HepG2 (cell line): ENCODE measurements around the gene SENP5. TPM values are rescaled to one million over a fixed set of nuclear protein-coding genes. Genes with fewer than 3 reads are reported as not detected.

Experiments
- CBFB ChIP-seq: sonication (generic); formaldehyde crosslinking; IDR thresholded peaks from 2 replicates; pipeline ENCODE4 v1.4.0; 2020; ENCODE audit warnings: missing genetic modification reagents
- FIP1L1 ChIP-seq: fragments of 200-400 bp; formaldehyde crosslinking; IDR thresholded peaks from 2 replicates; pipeline ENCODE4 v1.6.1; 2018; ENCODE audit warnings: low read depth, mild to moderate bottlenecking, low read length, moderate library complexity, borderline replicate concordance; ENCODE audit not compliant: insufficient read depth
- FOXK1 ChIP-seq: sonication (generic); formaldehyde crosslinking; IDR thresholded peaks from 2 replicates; pipeline ENCODE4 v1.4.0; 2020; ENCODE audit warnings: low read depth, missing genetic modification reagents, borderline replicate concordance
- GATAD2A ChIP-seq: IDR thresholded peaks from 2 replicates; pipeline ENCODE4 v1.6.1; 2016
- HES4 ChIP-seq: sonication (generic); formaldehyde crosslinking; IDR thresholded peaks from 2 replicates; pipeline ENCODE4 v1.9.0; 2021; ENCODE audit warnings: mild to moderate bottlenecking, missing genetic modification reagents, borderline replicate concordance
- IKZF4 ChIP-seq: sonication (generic); formaldehyde crosslinking; IDR thresholded peaks from 2 replicates; pipeline ENCODE4 v1.5.1; 2020; ENCODE audit warnings: borderline replicate concordance, mild to moderate bottlenecking, low read depth, missing genetic modification reagents; ENCODE audit errors: not compliant biosample characterization
- MBNL3 ChIP-seq: fragments of 250-450 bp; sonication (Bioruptor Pico); conservative IDR thresholded peaks from 2 replicates; pipeline ENCODE4 v1.8.0; 2022; ENCODE audit warnings: mild to moderate bottlenecking, inconsistent platforms
- NRL ChIP-seq: sonication (generic); formaldehyde crosslinking; IDR thresholded peaks from 2 replicates; pipeline ENCODE4 v1.5.0; 2020; ENCODE audit warnings: missing genetic modification reagents, mild to moderate bottlenecking, moderate library complexity, borderline replicate concordance
- PHB2 ChIP-seq: fragments of 450-650 bp; IDR thresholded peaks from 2 replicates; pipeline ENCODE4 v1.6.1; 2018; ENCODE audit not compliant: partially characterized antibody
- ZFY ChIP-seq: sonication (generic); formaldehyde crosslinking; IDR thresholded peaks from 2 replicates; pipeline ENCODE4 v1.4.0; 2020; ENCODE audit warnings: missing genetic modification reagents
- ZNF317 ChIP-seq: sonication (generic); formaldehyde crosslinking; IDR thresholded peaks from 2 replicates; pipeline ENCODE4 v1.5.0; 2020; ENCODE audit warnings: mild to moderate bottlenecking, missing genetic modification reagents
- ZNF547 ChIP-seq: sonication (generic); formaldehyde crosslinking; IDR thresholded peaks from 2 replicates; pipeline ENCODE4 v1.5.1; 2020; ENCODE audit warnings: mild to moderate bottlenecking, missing genetic modification reagents
- ZNF788 ChIP-seq: sonication (generic); formaldehyde crosslinking; IDR thresholded peaks from 2 replicates; pipeline ENCODE4 v1.5.0; 2020; ENCODE audit warnings: mild to moderate bottlenecking, missing genetic modification reagents, borderline replicate concordance
- polyA plus RNA-seq, 8 experiments: library from polyadenylated mRNA; depleted of rRNA in 3 of 8; stranded (reverse) in 7 of 8; unstranded in 1 of 8; fragments of >200 nt; fragmentation: Illumina TruSeq in 4 of 8; extraction: Trizol in 4 of 8; gene quantifications; 2 replicates each; pipeline versions ENCODE4 v1.2.1 to v1.2.3, GENCODE V29; 2011 to 2016; ENCODE audit warnings: low read depth in 4 of 8, missing spikeins in 1 of 8, mixed read lengths in 1 of 8; ENCODE audit not compliant: insufficient read depth in 1 of 8
- total RNA-seq, 5 experiments: library from RNA; depleted of rRNA; stranded (reverse); fragments of >200 nt; fragmentation: Illumina TruSeq; extraction: Trizol; gene quantifications; 2 replicates each; pipeline ENCODE4 v1.2.3, GENCODE V29; 2016; ENCODE audit warnings: low read depth in 1 of 5
- TF ChIP-seq, protein P1 (sequence below): sonication (generic); formaldehyde crosslinking; IDR thresholded peaks from 2 replicates; pipeline ENCODE4 v1.5.0; 2020; ENCODE audit warnings: missing genetic modification reagents
- TF ChIP-seq, protein P2 (sequence below): sonication (generic); formaldehyde crosslinking; IDR thresholded peaks from 2 replicates; pipeline ENCODE4 v1.4.0; 2020; ENCODE audit warnings: missing genetic modification reagents, borderline replicate concordance
- TF ChIP-seq, protein P3 (sequence below): sonication (generic); formaldehyde crosslinking; IDR thresholded peaks from 2 replicates; pipeline ENCODE4 v1.5.1; 2020; ENCODE audit warnings: mild to moderate bottlenecking, missing genetic modification reagents, borderline replicate concordance
- TF ChIP-seq, protein P4 (sequence below): sonication (generic); formaldehyde crosslinking; IDR thresholded peaks from 2 replicates; pipeline ENCODE4 v1.8.0; 2022; ENCODE audit warnings: low read depth, missing genetic modification reagents

SENP5 gene
- total and polyA plus RNA-seq, 2 of the 13 experiments (the other 11 are each of a cell fraction or from before 2014, with no cell fraction given) = 17.6 to 30.9 TPM

DNA sequence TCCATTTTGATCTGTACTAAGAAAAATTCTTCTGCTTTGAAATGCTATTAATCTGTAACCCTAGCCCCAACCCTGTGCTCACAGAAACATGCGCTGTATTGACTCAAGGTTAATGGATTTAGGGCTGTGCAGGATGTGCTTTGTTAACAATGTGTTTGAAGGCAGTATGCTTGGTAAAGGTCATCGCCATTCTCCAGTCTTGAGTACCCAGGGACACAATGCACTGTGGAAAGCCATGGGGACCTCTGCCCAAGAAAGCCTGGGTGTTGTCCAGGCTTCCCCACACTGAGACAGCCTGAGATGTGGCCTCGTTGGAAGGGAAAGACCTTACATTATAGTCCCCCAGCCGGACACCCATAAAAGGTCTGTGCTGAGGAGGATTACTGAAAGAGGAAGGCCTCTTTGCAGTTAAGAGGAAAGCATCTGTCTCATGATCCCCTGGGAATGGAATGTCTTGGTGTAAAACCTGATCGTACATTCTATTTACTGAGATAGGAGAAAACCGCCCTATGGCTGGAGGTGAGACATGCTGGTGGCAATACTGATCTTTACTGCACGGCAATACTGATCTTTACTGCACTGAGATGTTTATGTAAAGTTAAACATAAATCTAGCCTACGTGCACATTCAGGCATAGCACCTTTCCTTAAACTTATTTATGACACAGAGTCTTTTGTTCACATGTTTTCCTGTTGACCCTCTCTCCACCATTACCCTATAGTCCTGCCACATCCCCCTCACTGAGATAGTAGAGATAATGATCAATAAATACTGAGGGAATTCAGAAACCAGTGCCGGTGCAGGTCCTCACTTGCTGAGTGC, 94.6 kb downstream of the SENP5 start (continued):
- TF ChIP-seq HES4 (CRISPR knock-in tag) (no peak), MBNL3 (no peak), NRL (CRISPR knock-in tag) (no peak), ZNF317 (CRISPR knock-in tag) (peak; percentile 34; the same call in 1 of the 2 replicates), ZNF788 (CRISPR knock-in tag) (0 out of 2 replicates have a peak, but pooled peaks have one; percentile 26), CBFB (CRISPR knock-in tag) (no peak), ZNF547 (CRISPR knock-in tag) (peak; percentile 74; the same call in 1 of the 2 replicates), ZFY (peak; percentile 39; the same call in 1 of the 2 replicates), PHB2 (no peak), FOXK1 (CRISPR knock-in tag) (peak; percentile 42; the same call in 1 of the 2 replicates), IKZF4 (CRISPR knock-in tag) (no peak), GATAD2A (CRISPR knock-in tag) (peak; percentile 86), FIP1L1 (no peak)
- TF ChIP-seq, protein P1, sequence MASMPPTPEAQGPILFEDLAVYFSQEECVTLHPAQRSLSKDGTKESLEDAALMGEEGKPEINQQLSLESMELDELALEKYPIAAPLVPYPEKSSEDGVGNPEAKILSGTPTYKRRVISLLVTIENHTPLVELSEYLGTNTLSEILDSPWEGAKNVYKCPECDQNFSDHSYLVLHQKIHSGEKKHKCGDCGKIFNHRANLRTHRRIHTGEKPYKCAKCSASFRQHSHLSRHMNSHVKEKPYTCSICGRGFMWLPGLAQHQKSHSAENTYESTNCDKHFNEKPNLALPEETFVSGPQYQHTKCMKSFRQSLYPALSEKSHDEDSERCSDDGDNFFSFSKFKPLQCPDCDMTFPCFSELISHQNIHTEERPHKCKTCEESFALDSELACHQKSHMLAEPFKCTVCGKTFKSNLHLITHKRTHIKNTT (CRISPR knock-in tag) = no peak
- TF ChIP-seq, protein P2, sequence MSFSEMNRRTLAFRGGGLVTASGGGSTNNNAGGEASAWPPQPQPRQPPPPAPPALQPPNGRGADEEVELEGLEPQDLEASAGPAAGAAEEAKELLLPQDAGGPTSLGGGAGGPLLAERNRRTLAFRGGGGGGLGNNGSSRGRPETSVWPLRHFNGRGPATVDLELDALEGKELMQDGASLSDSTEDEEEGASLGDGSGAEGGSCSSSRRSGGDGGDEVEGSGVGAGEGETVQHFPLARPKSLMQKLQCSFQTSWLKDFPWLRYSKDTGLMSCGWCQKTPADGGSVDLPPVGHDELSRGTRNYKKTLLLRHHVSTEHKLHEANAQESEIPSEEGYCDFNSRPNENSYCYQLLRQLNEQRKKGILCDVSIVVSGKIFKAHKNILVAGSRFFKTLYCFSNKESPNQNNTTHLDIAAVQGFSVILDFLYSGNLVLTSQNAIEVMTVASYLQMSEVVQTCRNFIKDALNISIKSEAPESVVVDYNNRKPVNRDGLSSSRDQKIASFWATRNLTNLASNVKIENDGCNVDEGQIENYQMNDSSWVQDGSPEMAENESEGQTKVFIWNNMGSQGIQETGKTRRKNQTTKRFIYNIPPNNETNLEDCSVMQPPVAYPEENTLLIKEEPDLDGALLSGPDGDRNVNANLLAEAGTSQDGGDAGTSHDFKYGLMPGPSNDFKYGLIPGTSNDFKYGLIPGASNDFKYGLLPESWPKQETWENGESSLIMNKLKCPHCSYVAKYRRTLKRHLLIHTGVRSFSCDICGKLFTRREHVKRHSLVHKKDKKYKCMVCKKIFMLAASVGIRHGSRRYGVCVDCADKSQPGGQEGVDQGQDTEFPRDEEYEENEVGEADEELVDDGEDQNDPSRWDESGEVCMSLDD (CRISPR knock-in tag) = no peak
- TF ChIP-seq, protein P3, sequence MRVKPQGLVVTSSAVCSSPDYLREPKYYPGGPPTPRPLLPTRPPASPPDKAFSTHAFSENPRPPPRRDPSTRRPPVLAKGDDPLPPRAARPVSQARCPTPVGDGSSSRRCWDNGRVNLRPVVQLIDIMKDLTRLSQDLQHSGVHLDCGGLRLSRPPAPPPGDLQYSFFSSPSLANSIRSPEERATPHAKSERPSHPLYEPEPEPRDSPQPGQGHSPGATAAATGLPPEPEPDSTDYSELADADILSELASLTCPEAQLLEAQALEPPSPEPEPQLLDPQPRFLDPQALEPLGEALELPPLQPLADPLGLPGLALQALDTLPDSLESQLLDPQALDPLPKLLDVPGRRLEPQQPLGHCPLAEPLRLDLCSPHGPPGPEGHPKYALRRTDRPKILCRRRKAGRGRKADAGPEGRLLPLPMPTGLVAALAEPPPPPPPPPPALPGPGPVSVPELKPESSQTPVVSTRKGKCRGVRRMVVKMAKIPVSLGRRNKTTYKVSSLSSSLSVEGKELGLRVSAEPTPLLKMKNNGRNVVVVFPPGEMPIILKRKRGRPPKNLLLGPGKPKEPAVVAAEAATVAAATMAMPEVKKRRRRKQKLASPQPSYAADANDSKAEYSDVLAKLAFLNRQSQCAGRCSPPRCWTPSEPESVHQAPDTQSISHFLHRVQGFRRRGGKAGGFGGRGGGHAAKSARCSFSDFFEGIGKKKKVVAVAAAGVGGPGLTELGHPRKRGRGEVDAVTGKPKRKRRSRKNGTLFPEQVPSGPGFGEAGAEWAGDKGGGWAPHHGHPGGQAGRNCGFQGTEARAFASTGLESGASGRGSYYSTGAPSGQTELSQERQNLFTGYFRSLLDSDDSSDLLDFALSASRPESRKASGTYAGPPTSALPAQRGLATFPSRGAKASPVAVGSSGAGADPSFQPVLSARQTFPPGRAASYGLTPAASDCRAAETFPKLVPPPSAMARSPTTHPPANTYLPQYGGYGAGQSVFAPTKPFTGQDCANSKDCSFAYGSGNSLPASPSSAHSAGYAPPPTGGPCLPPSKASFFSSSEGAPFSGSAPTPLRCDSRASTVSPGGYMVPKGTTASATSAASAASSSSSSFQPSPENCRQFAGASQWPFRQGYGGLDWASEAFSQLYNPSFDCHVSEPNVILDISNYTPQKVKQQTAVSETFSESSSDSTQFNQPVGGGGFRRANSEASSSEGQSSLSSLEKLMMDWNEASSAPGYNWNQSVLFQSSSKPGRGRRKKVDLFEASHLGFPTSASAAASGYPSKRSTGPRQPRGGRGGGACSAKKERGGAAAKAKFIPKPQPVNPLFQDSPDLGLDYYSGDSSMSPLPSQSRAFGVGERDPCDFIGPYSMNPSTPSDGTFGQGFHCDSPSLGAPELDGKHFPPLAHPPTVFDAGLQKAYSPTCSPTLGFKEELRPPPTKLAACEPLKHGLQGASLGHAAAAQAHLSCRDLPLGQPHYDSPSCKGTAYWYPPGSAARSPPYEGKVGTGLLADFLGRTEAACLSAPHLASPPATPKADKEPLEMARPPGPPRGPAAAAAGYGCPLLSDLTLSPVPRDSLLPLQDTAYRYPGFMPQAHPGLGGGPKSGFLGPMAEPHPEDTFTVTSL (CRISPR knock-in tag) = peak; percentile 73; the same call in 1 of the 2 replicates
- TF ChIP-seq, protein P4, sequence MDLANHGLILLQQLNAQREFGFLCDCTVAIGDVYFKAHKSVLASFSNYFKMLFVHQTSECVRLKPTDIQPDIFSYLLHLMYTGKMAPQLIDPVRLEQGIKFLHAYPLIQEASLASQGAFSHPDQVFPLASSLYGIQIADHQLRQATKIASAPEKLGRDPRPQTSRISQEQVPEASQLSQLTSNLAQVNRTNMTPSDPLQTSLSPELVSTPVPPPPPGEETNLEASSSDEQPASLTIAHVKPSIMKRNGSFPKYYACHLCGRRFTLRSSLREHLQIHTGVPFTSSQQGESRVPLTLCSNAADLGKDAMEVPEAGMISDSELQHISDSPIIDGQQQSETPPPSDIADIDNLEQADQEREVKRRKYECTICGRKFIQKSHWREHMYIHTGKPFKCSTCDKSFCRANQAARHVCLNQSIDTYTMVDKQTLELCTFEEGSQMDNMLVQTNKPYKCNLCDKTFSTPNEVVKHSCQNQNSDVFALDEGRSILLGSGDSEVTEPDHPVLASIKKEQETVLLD (CRISPR knock-in tag) = no peak
